MM.1S (cell line): ENCODE data around the gene TRMT6.

Experiments
- DNase-seq: peaks from one replicate; pipeline ENCODE4 v3.0.0-alpha.2; 2015
- H2AFZ ChIP-seq: fragments of 300-600 bp; sonication (generic); 2 replicates; pipeline ENCODE4 v1.6.0; 2016; ENCODE audit warnings: antibody characterized with exemption, low read length
- H3F3A ChIP-seq: fragments of 300-600 bp; sonication (generic); 2 replicates; pipeline ENCODE4 v1.6.1; 2016; ENCODE audit warnings: mild to moderate bottlenecking, antibody characterized with exemption, low read length, moderate library complexity, mixed read lengths; ENCODE audit not compliant: insufficient read depth
- H3K27ac ChIP-seq: fragments of 300-600 bp; sonication (generic); 2 replicates; pipeline ENCODE4 v1.5.1; 2016; ENCODE audit warnings: mild to moderate bottlenecking, low read length
- H3K27me3 ChIP-seq: fragments of 300-600 bp; sonication (generic); replicated peaks from 2 replicates; pipeline ENCODE4 v1.6.0; 2016; ENCODE audit warnings: low read length; ENCODE audit not compliant: insufficient read depth
- H3K36me3 ChIP-seq: fragments of 300-600 bp; sonication (generic); replicated peaks from 2 replicates; pipeline ENCODE4 v1.6.1; 2016; ENCODE audit warnings: mild to moderate bottlenecking, low read length, mixed read lengths; ENCODE audit not compliant: insufficient read depth
- H3K4me1 ChIP-seq: fragments of 300-600 bp; sonication (generic); 2 replicates; pipeline ENCODE4 v1.6.1; 2016; ENCODE audit warnings: low read length, mixed read lengths
- H3K4me2 ChIP-seq: fragments of 300-600 bp; sonication (generic); 2 replicates; pipeline ENCODE4 v1.6.0; 2016; ENCODE audit warnings: low read depth, low read length
- H3K4me3 ChIP-seq: fragments of 300-600 bp; sonication (generic); 2 replicates; pipeline ENCODE4 v1.5.1; 2016; ENCODE audit warnings: low read length, mixed read lengths
- H3K79me2 ChIP-seq: fragments of 300-600 bp; sonication (generic); 2 replicates; pipeline ENCODE4 v1.6.1; 2016; ENCODE audit warnings: mixed run types, low read length, mixed read lengths
- H3K9ac ChIP-seq: fragments of 300-600 bp; sonication (generic); 2 replicates; pipeline ENCODE4 v1.6.1; 2016; ENCODE audit warnings: low read length, mixed read lengths
- H3K9me2 ChIP-seq: fragments of 300-600 bp; sonication (generic); replicated peaks from 2 replicates; pipeline ENCODE4 v1.6.1; 2016; ENCODE audit warnings: mild to moderate bottlenecking, low read length, mixed read lengths; ENCODE audit not compliant: insufficient read depth
- H3K9me3 ChIP-seq: fragments of 300-600 bp; sonication (generic); replicated peaks from 2 replicates; pipeline ENCODE4 v1.6.1; 2016; ENCODE audit warnings: mild to moderate bottlenecking, low read length, mixed read lengths; ENCODE audit not compliant: insufficient read depth
- H4K20me1 ChIP-seq: fragments of 300-600 bp; sonication (generic); 2 replicates; pipeline ENCODE4 v1.6.1; 2016; ENCODE audit warnings: mild to moderate bottlenecking, low read length, moderate library complexity, mixed read lengths; ENCODE audit not compliant: insufficient read depth
- EZH2 ChIP-seq: fragments of 300-600 bp; sonication (generic); optimal IDR thresholded peaks from 2 replicates; pipeline ENCODE3; 2017; ENCODE audit warnings: low read depth, mild to moderate bottlenecking, antibody characterized with exemption, low read length, mixed read lengths
- EZH2phosphoT487 ChIP-seq: fragments of 300-600 bp; sonication (generic); IDR thresholded peaks from 2 replicates; pipeline ENCODE4 v1.6.1; 2018; ENCODE audit warnings: antibody characterized with exemption, low read length
- TF ChIP-seq, protein P1 (sequence below): fragments of 300-600 bp; sonication (generic); IDR thresholded peaks from 2 replicates; pipeline ENCODE4 v1.5.1; 2016; ENCODE audit warnings: antibody characterized with exemption, low read length, mixed read lengths

The TRMT6 gene

GRCh38 chr20:5947276-5947675 lies 3.1 kb downstream of the TRMT6 start:
- peaks cover 54% of the 10 kb centered on the region for H3K79me2 ChIP-seq
- no peak overlapping the region for H3K4me3 ChIP-seq

DNA sequence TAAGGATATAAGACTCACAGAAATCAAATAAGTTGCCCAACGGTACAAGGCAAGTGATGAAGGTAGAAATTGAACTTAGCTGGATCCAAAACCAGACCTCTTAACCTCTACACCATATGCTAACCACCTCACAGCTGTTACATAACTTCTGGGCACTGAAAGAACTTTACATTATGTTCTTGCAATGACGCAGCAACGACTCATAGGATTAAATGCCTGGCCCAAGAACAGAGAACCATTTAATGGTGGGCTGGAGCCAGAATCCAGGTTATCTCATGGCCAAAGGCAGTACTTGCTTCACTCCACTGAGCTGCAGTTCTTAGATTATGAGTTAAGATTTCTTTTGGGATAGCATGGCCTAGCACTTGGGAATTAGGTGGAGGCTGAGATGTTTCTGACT lies 4.4 kb downstream of the TRMT6 start:
- H4K20me1 ChIP-seq, result no peaks in the 10 kb centered on the region
- H3F3A ChIP-seq, result 0 out of 2 replicates have a peak, but pooled peaks cover 5% of the 10 kb centered on the region
- no peak overlapping the region for H3K4me2 ChIP-seq
- DNase-seq, result no peak
- H3K36me3 ChIP-seq, result peaks cover 3% of the 10 kb centered on the region; the same call in 1 of the 2 replicates
- TF ChIP-seq EZH2 (no peak), EZH2phosphoT487 (no peak)
- TF ChIP-seq, protein P1, sequence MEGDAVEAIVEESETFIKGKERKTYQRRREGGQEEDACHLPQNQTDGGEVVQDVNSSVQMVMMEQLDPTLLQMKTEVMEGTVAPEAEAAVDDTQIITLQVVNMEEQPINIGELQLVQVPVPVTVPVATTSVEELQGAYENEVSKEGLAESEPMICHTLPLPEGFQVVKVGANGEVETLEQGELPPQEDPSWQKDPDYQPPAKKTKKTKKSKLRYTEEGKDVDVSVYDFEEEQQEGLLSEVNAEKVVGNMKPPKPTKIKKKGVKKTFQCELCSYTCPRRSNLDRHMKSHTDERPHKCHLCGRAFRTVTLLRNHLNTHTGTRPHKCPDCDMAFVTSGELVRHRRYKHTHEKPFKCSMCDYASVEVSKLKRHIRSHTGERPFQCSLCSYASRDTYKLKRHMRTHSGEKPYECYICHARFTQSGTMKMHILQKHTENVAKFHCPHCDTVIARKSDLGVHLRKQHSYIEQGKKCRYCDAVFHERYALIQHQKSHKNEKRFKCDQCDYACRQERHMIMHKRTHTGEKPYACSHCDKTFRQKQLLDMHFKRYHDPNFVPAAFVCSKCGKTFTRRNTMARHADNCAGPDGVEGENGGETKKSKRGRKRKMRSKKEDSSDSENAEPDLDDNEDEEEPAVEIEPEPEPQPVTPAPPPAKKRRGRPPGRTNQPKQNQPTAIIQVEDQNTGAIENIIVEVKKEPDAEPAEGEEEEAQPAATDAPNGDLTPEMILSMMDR, result no peak
- H3K9me3 ChIP-seq, result no peaks in the 10 kb centered on the region
- H3K4me1 ChIP-seq, result no peaks in the 10 kb centered on the region
- H3K9me2 ChIP-seq, result no peaks in the 10 kb centered on the region
- no peaks in the 10 kb centered on the region for H3K27me3 ChIP-seq
- H3K27ac ChIP-seq, result no peak overlapping the region
- H3K4me3 ChIP-seq, result no peak overlapping the region
- H3K9ac ChIP-seq, result no peak overlapping the region
- H3K79me2 ChIP-seq, result peaks cover 41% of the 10 kb centered on the region
- no peak overlapping the region for H2AFZ ChIP-seq

More at GRCh38 chr20:5947276-5947675, 3.1 kb downstream of the TRMT6 start:
- no peak overlapping the region for H2AFZ ChIP-seq
- H3K4me2 ChIP-seq, result no peak overlapping the region
- no peaks in the 10 kb centered on the region for H3K9me2 ChIP-seq
- H3K9ac ChIP-seq, result no peak overlapping the region
- peaks cover 6% of the 10 kb centered on the region; the same call in 1 of the 2 replicates for H3K36me3 ChIP-seq
- no peaks in the 10 kb centered on the region for H3K27me3 ChIP-seq
- no peaks in the 10 kb centered on the region for H3K9me3 ChIP-seq
- TF ChIP-seq EZH2phosphoT487, result no peak
- no peak for TF ChIP-seq EZH2
- TF ChIP-seq, protein P1, result no peak
- DNase-seq, result no peak
- H3K4me1 ChIP-seq, result peaks cover 5% of the 10 kb centered on the region; the same call in 1 of the 2 replicates
- no peaks in the 10 kb centered on the region for H4K20me1 ChIP-seq
- 0 out of 2 replicates have a peak, but pooled peaks cover 7% of the 10 kb centered on the region for H3F3A ChIP-seq
- H3K27ac ChIP-seq, result no peak overlapping the region

- H3K9me2 ChIP-seq, result no peaks in the 10 kb centered on the region
- no peaks in the 10 kb centered on the region for H3K4me1 ChIP-seq
- no peaks in the 10 kb centered on the region; the same call in 1 of the 2 replicates for H3K36me3 ChIP-seq
- no peak overlapping the region for H3K4me2 ChIP-seq
- H3K9me3 ChIP-seq, result no peaks in the 10 kb centered on the region
- H3K27ac ChIP-seq, result no peak overlapping the region
- H2AFZ ChIP-seq, result no peak overlapping the region
- H3K79me2 ChIP-seq, result no peaks in the 10 kb centered on the region
- H4K20me1 ChIP-seq, result no peaks in the 10 kb centered on the region
- no peak for DNase-seq
- TF ChIP-seq, protein P1, result no peak
- TF ChIP-seq EZH2phosphoT487 (no peak), EZH2 (no peak)
- no peak overlapping the region for H3K4me3 ChIP-seq
- H3K9ac ChIP-seq, result no peak overlapping the region
- H3F3A ChIP-seq, result no peaks in the 10 kb centered on the region
- no peaks in the 10 kb centered on the region for H3K27me3 ChIP-seq
These were observed 11.8 kb downstream of the TRMT6 start for GRCh38 chr20:5938456-5939029.
